Loucy (cell line): ENCODE results near the gene DCDC2.

ENCODE experiments used
- H2AFZ ChIP-seq: fragments of 200-600 bp; sonication (generic); 2 replicates; pipeline ENCODE4 v1.6.0; 2016; ENCODE audit warnings: antibody characterized with exemption, mild to moderate bottlenecking, low read length, moderate library complexity
- H3F3A ChIP-seq: fragments of 200-600 bp; 2 replicates; pipeline ENCODE4 v1.6.0; 2016; ENCODE audit warnings: antibody characterized with exemption, low read depth, mild to moderate bottlenecking
- H3K27me3 ChIP-seq: fragments of 200-600 bp; sonication (generic); 2 replicates; pipeline ENCODE4 v1.6.1; 2014; ENCODE audit warnings: low read length, mild to moderate bottlenecking; ENCODE audit not compliant: insufficient read depth, poor library complexity, severe bottlenecking
- H3K36me3 ChIP-seq: fragments of 200-600 bp; sonication (generic); 2 replicates; pipeline ENCODE4 v1.6.1; 2016; ENCODE audit warnings: low read length; ENCODE audit not compliant: insufficient read depth
- H3K4me1 ChIP-seq: fragments of 200-600 bp; sonication (generic); 2 replicates; pipeline ENCODE4 v1.5.1; 2014; ENCODE audit warnings: low read length, mild to moderate bottlenecking; ENCODE audit not compliant: insufficient read depth, poor library complexity, severe bottlenecking
- H3K4me2 ChIP-seq: fragments of 200-600 bp; sonication (generic); 2 replicates; pipeline ENCODE4 v1.6.0; 2014; ENCODE audit warnings: antibody characterized with exemption, low read length, low read depth, mild to moderate bottlenecking; ENCODE audit not compliant: poor library complexity, severe bottlenecking
- H3K4me3 ChIP-seq: fragments of 200-600 bp; sonication (generic); 2 replicates; pipeline ENCODE4 v1.5.1; 2014; ENCODE audit warnings: low read length, mild to moderate bottlenecking, mixed read lengths; ENCODE audit not compliant: poor library complexity, severe bottlenecking
- H3K79me2 ChIP-seq: fragments of 200-600 bp; sonication (generic); 2 replicates; pipeline ENCODE4 v1.6.1; 2014; ENCODE audit warnings: low read length; ENCODE audit not compliant: insufficient read depth
- H3K9ac ChIP-seq: fragments of 200-600 bp; sonication (generic); 2 replicates; pipeline ENCODE4 v1.6.0; 2014; ENCODE audit warnings: mild to moderate bottlenecking, low read depth, low read length, moderate library complexity; ENCODE audit not compliant: poor library complexity, severe bottlenecking
- H3K9me2 ChIP-seq: fragments of 200-600 bp; sonication (generic); replicated peaks from 2 replicates; pipeline ENCODE4 v1.6.1; 2016; ENCODE audit warnings: low read depth, low read length, mixed read lengths
- H3K9me3 ChIP-seq: fragments of 200-600 bp; sonication (generic); 2 replicates; pipeline ENCODE4 v1.6.1; 2014; ENCODE audit warnings: mild to moderate bottlenecking, antibody characterized with exemption, low read length, low read depth; ENCODE audit not compliant: insufficient read depth
- H4K20me1 ChIP-seq: fragments of 200-600 bp; sonication (generic); 2 replicates; pipeline ENCODE4 v1.6.0; 2014; ENCODE audit warnings: antibody characterized with exemption, low read length, mild to moderate bottlenecking; ENCODE audit not compliant: insufficient read depth, poor library complexity, severe bottlenecking
- CTCF ChIP-seq: fragments of 200-600 bp; sonication (generic); conservative IDR thresholded peaks from 2 replicates; pipeline ENCODE4 v1.5.1; 2014; ENCODE audit warnings: mild to moderate bottlenecking, antibody characterized with exemption, low read length
- EZH2phosphoT487 ChIP-seq: fragments of 200-600 bp; IDR thresholded peaks from 2 replicates; pipeline ENCODE4 v1.6.1; 2018; ENCODE audit warnings: antibody characterized with exemption, mild to moderate bottlenecking, moderate library complexity, borderline replicate concordance

The DCDC2 gene

DNA sequence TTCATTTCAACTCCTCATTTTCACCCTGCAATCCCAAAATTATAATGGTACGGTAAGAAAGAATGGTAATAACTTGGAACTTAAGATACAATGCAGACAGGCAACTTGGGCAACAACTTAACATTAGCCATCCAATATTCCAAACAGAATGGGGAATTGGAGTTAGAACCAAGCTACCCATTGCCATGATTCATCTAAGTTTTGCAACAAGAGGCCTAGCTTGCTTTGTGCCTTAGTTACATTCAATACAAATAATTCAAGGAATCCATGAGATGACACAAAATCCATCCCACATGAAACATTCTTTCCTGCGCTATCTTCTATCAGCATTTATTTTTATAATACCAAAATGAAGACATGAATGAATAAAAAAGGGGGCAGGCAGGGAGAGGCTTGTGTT is 28.4 kb downstream of the DCDC2 start:
- no peak overlapping the region for H3K4me2 ChIP-seq

DNA sequence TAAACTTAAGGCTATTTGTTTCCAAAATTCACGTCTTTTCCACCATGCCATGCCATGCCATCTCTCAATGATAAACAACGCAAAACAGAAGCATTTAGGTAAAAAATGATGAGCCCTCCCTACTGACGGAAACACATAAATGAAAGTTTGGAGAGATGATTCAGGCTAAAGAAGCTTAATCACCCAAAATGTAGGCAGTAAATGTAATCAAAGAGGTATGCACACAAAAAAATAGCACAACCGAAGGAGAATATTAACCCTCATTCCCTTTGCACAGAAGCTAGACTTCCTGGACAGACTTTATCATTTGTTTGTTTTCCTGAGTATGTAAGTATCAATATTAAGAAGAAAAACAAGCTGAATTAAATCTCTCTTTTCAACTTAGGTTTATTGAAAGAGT is 28.8 kb downstream of the DCDC2 start:
- H3K9me2 ChIP-seq, result no peaks in the 10 kb centered on the region
- no peak overlapping the region for H2AFZ ChIP-seq
- no peaks in the 10 kb centered on the region for H3K4me1 ChIP-seq
- no peaks in the 10 kb centered on the region for H3F3A ChIP-seq
- H3K36me3 ChIP-seq, result no peaks in the 10 kb centered on the region
- no peak overlapping the region for H3K4me3 ChIP-seq
- H3K9ac ChIP-seq, result no peak overlapping the region
- H3K79me2 ChIP-seq, result no peaks in the 10 kb centered on the region
- no peaks in the 10 kb centered on the region for H4K20me1 ChIP-seq
- H3K27me3 ChIP-seq, result no peaks in the 10 kb centered on the region
- no peak overlapping the region for H3K4me2 ChIP-seq
- TF ChIP-seq EZH2phosphoT487, result no peak
- TF ChIP-seq CTCF, result no peak
- no peaks in the 10 kb centered on the region for H3K9me3 ChIP-seq

More for the DNA sequence above, 28.4 kb downstream of the DCDC2 start:
- H3K79me2 ChIP-seq, result no peaks in the 10 kb centered on the region
- H3F3A ChIP-seq, result no peaks in the 10 kb centered on the region
- H3K4me1 ChIP-seq, result no peaks in the 10 kb centered on the region
- no peaks in the 10 kb centered on the region for H3K36me3 ChIP-seq
- no peaks in the 10 kb centered on the region for H4K20me1 ChIP-seq
- no peaks in the 10 kb centered on the region for H3K9me3 ChIP-seq
- no peak overlapping the region for H2AFZ ChIP-seq
- H3K4me3 ChIP-seq, result no peak overlapping the region
- H3K9me2 ChIP-seq, result no peaks in the 10 kb centered on the region
- TF ChIP-seq EZH2phosphoT487, result no peak
- TF ChIP-seq CTCF, result no peak
- H3K27me3 ChIP-seq, result no peaks in the 10 kb centered on the region
- no peak overlapping the region for H3K9ac ChIP-seq

GRCh38 chr6:24327756-24328155 is 30.1 kb downstream of the DCDC2 start:
- H3K36me3 ChIP-seq, result no peaks in the 10 kb centered on the region
- H3K9me2 ChIP-seq, result no peaks in the 10 kb centered on the region
- H2AFZ ChIP-seq, result no peak overlapping the region
- no peaks in the 10 kb centered on the region for H3K4me1 ChIP-seq
- H3K9ac ChIP-seq, result no peak overlapping the region
- no peaks in the 10 kb centered on the region for H3F3A ChIP-seq
- H3K4me3 ChIP-seq, result no peak overlapping the region
- H3K79me2 ChIP-seq, result no peaks in the 10 kb centered on the region
- H3K27me3 ChIP-seq, result no peaks in the 10 kb centered on the region
- no peak for TF ChIP-seq EZH2phosphoT487
- TF ChIP-seq CTCF, result no peak
- H3K4me2 ChIP-seq, result no peak overlapping the region
- H4K20me1 ChIP-seq, result no peaks in the 10 kb centered on the region
- no peaks in the 10 kb centered on the region for H3K9me3 ChIP-seq
